Activated B cell treated with CpG ODN at 0.5 μM for 24 hours (primary cell): ENCODE results near the gene CACNA1B. TPM values are rescaled to one million over a fixed set of nuclear protein-coding genes. Genes with fewer than 3 reads are reported as not detected.
A peak's percentile ranks its signal among the peaks of the same experiment; 100 is the strongest.

Experiments
- ATAC-seq: fragments of 200-7000 bp; cut with Tn5 transposase; one replicate; pipeline ENCODE4 v1.10.0; 2021; ENCODE audit warnings: low read depth, mild to moderate bottlenecking, moderate library complexity
- CTCF ChIA-PET: fragments of 350-600 bp; sonication (Branson Sonifier 250); formaldehyde crosslinking; loops from one replicate; lab custom pipeline; 2021; ENCODE audit warnings: antibody characterized with exemption; lab: Charles Lee
- POLR2A ChIA-PET: fragments of 350-600 bp; sonication (Branson Sonifier 250); formaldehyde crosslinking; loops from one replicate; lab custom pipeline; 2021; ENCODE audit warnings: antibody characterized with exemption; lab: Charles Lee
- DNase-seq: peaks from one replicate; pipeline ENCODE4 v3.0.0; 2022
- H3K27ac Mint-ChIP-seq: one replicate; pipeline ENCODE4 v1.8.0; 2020; ENCODE audit warnings: mixed read lengths
- H3K27me3 Mint-ChIP-seq: one replicate; pipeline ENCODE4 v1.8.0; 2021; ENCODE audit warnings: mixed read lengths
- H3K36me3 Mint-ChIP-seq: one replicate; pipeline ENCODE4 v1.8.0; 2021; ENCODE audit warnings: low read depth, mixed read lengths
- H3K4me1 Mint-ChIP-seq: one replicate; pipeline ENCODE4 v1.8.0; 2021; ENCODE audit warnings: mixed read lengths
- H3K4me3 Mint-ChIP-seq: one replicate; pipeline ENCODE4 v1.8.0; 2020; ENCODE audit warnings: mild to moderate bottlenecking, mixed read lengths
- H3K9me3 Mint-ChIP-seq: one replicate; pipeline ENCODE4 v1.8.0; 2020; ENCODE audit warnings: mixed read lengths
- CTCF ChIP-seq: fragments of 200-600 bp; IDR thresholded peaks from one replicate; pipeline ENCODE4 v1.8.0; 2022; ENCODE audit warnings: antibody characterized with exemption, mild to moderate bottlenecking
- intact Hi-C: fragments of 100-400 bp; cut with micrococcal nuclease; formaldehyde crosslinking; loops from one replicate; pipeline ENCODE4 v1.15.1; 2024
- total RNA-seq: library from RNA; stranded (reverse); gene quantifications from 2 replicates; pipeline ENCODE4 v1.2.3, GENCODE V29; 2022

Gene CACNA1B
- total RNA-seq, 1 donor from 2014 or later, result 1.5 TPM

GRCh38 chr9:137973829-137974416 is 96.3 kb downstream of the CACNA1B start:
- no peak overlapping the region for H3K27ac Mint-ChIP-seq
- H3K36me3 Mint-ChIP-seq, result no peaks in the 10 kb centered on the region
- CTCF ChIA-PET, result no interaction called here
- peaks cover 19% of the 10 kb centered on the region for H3K27me3 Mint-ChIP-seq
- TF ChIP-seq CTCF, result no peak
- H3K4me1 Mint-ChIP-seq, result no peaks in the 10 kb centered on the region
- ATAC-seq (no peak), DNase-seq (peak; percentile 11)
- POLR2A ChIA-PET, result no interaction called here
- H3K9me3 Mint-ChIP-seq, result no peaks in the 10 kb centered on the region
- intact Hi-C loops, result no loop called here
- no peak overlapping the region for H3K4me3 Mint-ChIP-seq

- ChIA-PET CTCF (no interaction called here), POLR2A (no interaction called here)
- ATAC-seq (no peak), DNase-seq (peak; percentile 10)
- no peaks in the 10 kb centered on the region for H3K9me3 Mint-ChIP-seq
- H3K4me1 Mint-ChIP-seq, result no peaks in the 10 kb centered on the region
- H3K4me3 Mint-ChIP-seq, result no peak overlapping the region
- no peak for TF ChIP-seq CTCF
- H3K27ac Mint-ChIP-seq, result no peak overlapping the region
- no peaks in the 10 kb centered on the region for H3K36me3 Mint-ChIP-seq
- intact Hi-C loops, result no loop called here
- H3K27me3 Mint-ChIP-seq, result peaks cover 16% of the 10 kb centered on the region
Measured at GRCh38 chr9:137974746-137975526, 97.4 kb downstream of the CACNA1B start.

- ChIA-PET CTCF (no interaction called here), POLR2A (no interaction called here)
- no peak overlapping the region for H3K4me3 Mint-ChIP-seq
- H3K4me1 Mint-ChIP-seq, result no peaks in the 10 kb centered on the region
- H3K9me3 Mint-ChIP-seq, result no peaks in the 10 kb centered on the region
- ATAC-seq (no peak), DNase-seq (no peak)
- intact Hi-C loops, result no loop called here
- H3K36me3 Mint-ChIP-seq, result no peaks in the 10 kb centered on the region
- no peak for TF ChIP-seq CTCF
- no peak overlapping the region for H3K27ac Mint-ChIP-seq
- H3K27me3 Mint-ChIP-seq, result peaks cover 13% of the 10 kb centered on the region
Measured at GRCh38 chr9:137975527-137975913, 97.9 kb downstream of the CACNA1B start.

- peaks cover 13% of the 10 kb centered on the region for H3K27me3 Mint-ChIP-seq
- TF ChIP-seq CTCF, result no peak
- CTCF ChIA-PET, result no interaction called here
- no peak overlapping the region for H3K4me3 Mint-ChIP-seq
- intact Hi-C loops, result no loop called here
- no peaks in the 10 kb centered on the region for H3K9me3 Mint-ChIP-seq
- H3K36me3 Mint-ChIP-seq, result no peaks in the 10 kb centered on the region
- DNase-seq (peak; percentile 9), ATAC-seq (no peak)
- H3K27ac Mint-ChIP-seq, result no peak overlapping the region
- H3K4me1 Mint-ChIP-seq, result no peaks in the 10 kb centered on the region
- POLR2A ChIA-PET, result no interaction called here
Measured at GRCh38 chr9:137975936-137976565, 98.5 kb downstream of the CACNA1B start.

- DNase-seq (no peak), ATAC-seq (no peak)
- Mint-ChIP-seq H3K36me3 (no peaks in the 10 kb centered on the region), H3K4me3 (no peak overlapping the region), H3K27me3 (peaks cover 7% of the 10 kb centered on the region), H3K27ac (no peak overlapping the region), H3K4me1 (no peaks in the 10 kb centered on the region), H3K9me3 (no peaks in the 10 kb centered on the region)
- ChIA-PET CTCF (no interaction called here), POLR2A (no interaction called here)
- intact Hi-C loops, result no loop called here
- no peak for TF ChIP-seq CTCF
Measured at GRCh38 chr9:137977571-137978261, 100.1 kb downstream of the CACNA1B start.
